ENCODE measurements around the gene DQX1.
"Not testable (repeated sequence)": the region's sequence is repeated elsewhere in the genome, so short reads cannot be mapped to it uniquely, and the experiment has no call there.

DQX1 gene

DNA sequence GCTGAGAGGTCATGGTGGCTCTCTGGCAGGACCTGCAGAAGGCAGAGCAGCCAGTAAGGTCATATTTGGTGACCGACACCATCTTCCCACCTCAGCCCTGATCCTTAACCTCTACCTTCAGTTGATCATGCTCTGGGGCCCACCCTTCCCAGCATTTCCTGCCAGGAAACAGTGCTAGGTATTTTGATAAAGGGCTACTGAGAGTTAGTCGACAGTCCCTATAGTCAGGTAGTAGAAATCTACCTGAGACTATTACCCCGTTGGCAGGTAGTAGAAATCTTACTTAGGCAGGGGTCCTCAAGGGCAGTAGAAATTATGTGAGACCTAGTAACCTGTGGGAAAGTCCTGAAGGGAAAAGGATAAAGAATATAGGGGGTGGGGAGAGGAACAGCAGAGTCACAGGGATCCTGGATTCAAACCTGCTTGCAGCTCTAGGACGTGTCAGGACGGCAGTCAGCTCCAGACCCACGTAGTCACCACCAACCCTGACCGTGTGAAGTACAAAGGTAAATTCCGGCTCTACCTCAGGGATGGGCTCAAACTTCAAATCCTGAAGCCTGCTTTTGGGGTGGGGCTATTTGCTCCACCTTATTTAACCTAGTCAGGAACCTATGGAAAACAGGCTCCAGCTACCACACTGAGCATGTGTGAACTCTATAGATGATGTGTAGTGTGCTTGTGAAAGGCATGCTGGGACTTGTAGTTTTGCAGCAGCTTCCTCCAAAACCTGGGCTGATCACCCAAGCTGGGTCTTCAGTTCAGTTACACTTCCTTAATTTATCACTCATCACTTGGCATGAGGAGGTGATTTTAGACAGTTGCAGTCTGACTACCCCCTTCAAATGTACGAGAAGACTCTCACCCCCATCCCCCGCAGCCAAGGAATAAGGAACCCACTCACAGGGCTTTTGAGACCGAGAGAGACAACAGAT is at the start of gene DQX1:
DQX1 (minus strand) TSS at position 515 of the 932 bp plus-strand sequence; CDS start at position 13, 502 bp downstream.
- DNase-seq (ENCODE audit: low read depth in 2 of 2) = no peak

GRCh38 chr2:74575320-74575719 is 49.3 kb upstream of the DQX1 start:
- no peak for DNase-seq (ENCODE audit: low read depth in 2 of 2)

DNA sequence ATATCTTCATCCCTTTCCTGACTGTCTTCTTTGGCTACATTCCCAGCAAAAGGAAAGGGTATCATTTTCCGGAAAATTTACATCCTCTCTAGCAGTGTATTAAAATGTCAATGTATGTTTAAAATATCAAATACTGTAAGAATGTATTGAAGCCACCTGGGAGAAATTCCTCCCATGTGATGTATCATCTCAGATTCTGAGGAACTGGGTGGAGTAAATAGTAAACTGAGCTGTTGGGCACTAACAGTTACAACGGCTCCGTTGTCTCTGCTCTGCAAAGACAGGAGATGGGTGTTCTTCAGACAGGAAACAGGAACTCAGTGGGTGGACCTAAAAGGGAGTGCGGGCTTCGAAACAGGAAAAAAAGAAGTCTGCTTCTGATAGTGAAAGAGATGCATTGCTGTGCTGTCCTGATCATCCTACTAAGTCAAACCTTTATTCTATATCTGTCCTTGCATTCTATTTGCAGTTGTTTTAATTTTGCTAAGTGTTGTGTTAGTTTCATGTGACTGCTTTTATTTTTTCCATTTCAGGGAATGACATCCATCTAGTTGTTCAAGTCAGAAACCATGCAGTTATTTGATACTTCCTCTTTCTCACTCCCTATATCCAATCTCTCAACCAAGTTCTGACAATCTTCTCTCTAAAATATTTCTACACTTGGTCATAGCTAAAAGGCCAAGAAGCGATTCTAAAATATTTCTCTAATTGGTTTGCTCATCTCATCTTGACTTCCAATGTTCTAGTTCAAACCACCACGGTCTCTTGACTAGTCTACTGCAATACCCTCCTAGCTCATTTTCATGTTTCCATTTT is 47.9 kb upstream of the DQX1 start:
- no peak for DNase-seq (ENCODE audit: low read depth in 2 of 2)

GRCh38 chr2:74572178-74572925 is 46.3 kb upstream of the DQX1 start:
- no peak for DNase-seq (ENCODE audit: low read depth in 2 of 2)

- no peak for DNase-seq (ENCODE audit: low read depth in 2 of 2)
Observed at GRCh38 chr2:74571058-74571457, 45.0 kb upstream of the DQX1 start.

DNA sequence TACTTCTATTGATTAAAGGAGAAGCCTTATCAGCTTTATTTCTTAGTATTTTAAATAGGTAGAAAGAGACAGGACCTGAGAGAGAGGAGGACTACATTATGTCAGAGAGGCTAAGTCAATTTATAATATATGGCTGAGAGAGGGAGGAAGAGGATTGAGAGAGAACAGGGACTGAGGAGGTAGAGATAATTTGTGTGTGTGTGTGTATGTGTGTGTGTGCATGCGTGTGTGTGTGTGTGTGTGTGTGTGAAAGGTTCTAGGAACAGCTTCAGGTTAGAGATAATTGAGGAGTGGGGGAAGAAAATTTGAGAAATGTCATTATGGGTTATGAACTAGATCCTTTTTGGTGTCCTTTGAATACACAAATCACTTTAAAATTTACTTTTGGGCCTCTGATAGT is 43.7 kb upstream of the DQX1 start:
- DNase-seq (ENCODE audit: low read depth in 2 of 2) = no peak

- DNase-seq (ENCODE audit: low read depth in 2 of 2) = no peak
Observed at GRCh38 chr2:74567881-74568280, 41.9 kb upstream of the DQX1 start.

DNA sequence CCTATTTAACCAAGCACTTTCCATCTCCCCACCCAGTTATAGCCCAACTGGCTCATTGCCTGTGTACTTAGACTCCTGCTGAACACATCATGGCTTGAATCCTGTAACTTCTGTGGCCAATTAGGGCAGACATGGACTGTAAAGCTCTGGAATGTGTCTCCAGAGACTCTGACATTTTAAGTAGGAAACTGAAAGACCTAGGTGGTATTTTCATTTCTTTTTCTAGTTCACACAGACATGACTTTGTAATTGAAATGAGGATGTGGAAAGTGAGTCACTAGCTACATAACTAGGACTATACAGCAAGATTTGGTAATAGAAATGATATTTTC is 40.7 kb upstream of the DQX1 start:
- no peak for DNase-seq (ENCODE audit: low read depth in 2 of 2)

- no peak for DNase-seq (ENCODE audit: low read depth in 2 of 2)
Observed at GRCh38 chr2:74566076-74566753, 40.2 kb upstream of the DQX1 start.

GRCh38 chr2:74564222-74564621 is 38.2 kb upstream of the DQX1 start:
- no peak for DNase-seq (ENCODE audit: low read depth in 2 of 2)

DNA sequence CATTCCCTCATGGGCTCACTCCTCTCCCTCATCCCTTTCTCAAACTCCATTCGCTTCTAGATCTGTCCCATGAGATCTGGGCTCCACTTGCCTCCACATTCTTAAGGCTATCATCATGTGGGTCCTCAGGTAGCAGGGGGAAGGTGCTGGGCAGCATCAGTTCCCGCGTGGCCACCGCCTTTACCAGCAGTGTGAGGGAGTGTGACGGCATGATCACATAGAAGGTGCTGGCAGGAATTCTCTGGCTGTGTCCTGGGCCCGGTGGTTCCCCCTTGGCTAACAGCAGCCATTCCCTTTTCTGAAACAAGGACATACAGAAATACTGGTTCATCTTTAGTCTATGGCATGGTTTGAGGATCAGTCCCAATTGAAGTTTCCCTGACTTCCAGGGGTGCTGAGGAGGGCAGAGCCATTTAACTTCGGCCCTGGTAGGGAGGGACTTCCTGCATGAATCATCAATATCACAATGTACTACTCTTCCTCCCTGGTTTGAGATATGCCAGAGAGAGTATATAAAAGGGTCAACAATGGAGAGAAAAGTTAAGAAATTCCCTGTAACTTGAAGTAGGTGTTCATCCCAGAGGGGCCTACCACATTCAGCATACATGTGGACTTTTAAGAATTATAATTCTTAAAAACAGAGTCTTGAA is 36.2 kb upstream of the DQX1 start:
- no peak for DNase-seq (ENCODE audit: low read depth in 2 of 2)

DNA sequence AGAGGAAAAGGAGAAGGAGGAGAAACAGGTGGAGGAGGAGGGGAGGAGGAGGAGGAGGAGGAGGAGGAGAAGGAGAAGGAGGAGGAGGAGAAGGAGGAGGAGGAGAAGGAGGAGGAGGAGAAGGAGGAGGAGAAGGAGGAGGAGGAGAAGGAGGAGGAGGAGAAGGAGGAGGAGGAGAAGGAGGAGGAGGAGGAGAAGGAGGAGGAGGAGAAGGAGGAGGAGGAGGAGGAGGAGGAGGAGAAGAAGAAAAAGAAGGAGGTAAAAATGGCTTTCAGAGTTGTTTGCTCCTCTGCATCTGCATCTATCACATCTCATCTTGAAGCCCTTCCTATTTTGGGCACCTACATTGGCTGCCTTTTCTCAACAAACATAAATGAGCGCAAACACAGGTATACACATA is 35.0 kb upstream of the DQX1 start:
- not testable (repeated sequence) for DNase-seq (ENCODE audit: low read depth in 2 of 2)

GRCh38 chr2:74560591-74560990 is 34.6 kb upstream of the DQX1 start:
- no peak for DNase-seq (ENCODE audit: low read depth in 2 of 2)

DNA sequence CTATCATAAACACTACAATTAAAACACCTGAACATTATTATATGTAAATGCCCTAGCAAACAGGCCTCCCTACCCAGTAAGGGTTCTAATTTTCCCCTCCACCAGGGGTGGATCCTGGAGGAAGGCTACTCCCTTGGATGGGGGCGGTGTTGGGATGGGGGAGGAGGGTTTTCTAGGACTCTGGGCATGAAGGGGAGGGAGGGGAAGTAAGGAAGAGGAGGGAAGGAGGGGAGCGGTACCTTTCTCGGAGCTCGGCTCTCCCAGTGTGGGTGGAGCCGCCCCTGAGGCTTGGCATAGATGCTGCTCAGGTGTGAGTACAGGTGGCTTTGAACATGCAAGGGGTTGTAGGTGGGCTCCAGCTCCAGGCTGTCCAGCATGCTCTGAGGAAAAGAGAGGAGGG is 33.9 kb upstream of the DQX1 start:
- no peak for DNase-seq (ENCODE audit: low read depth in 2 of 2)

GRCh38 chr2:74558284-74559230 is 32.5 kb upstream of the DQX1 start:
- no peak for DNase-seq (ENCODE audit: low read depth in 2 of 2)

GRCh38 chr2:74556831-74557370 is 30.9 kb upstream of the DQX1 start:
- DNase-seq (ENCODE audit: low read depth in 2 of 2) = no peak

DNA sequence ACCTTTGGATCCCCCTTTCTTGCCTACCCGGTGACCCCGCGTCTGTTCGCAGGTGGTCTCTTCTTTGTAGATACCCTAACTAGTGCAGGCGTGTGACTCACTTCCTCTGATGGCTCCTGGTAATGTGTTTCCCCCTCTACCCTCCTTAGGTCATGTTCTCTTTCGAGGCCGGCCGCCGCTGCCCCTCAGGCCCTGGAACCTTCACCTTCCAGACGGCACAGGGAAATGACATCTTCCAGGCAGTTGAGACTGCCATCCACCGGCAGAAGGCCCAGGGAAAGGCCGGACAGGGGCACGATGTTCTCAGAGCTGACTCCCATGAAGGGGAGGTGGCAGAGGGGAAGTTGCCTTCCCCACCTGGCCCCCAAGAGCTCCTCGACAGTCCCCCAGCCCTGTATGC is 30.1 kb upstream of the DQX1 start:
- no peak for DNase-seq (ENCODE audit: low read depth in 2 of 2)

DNA sequence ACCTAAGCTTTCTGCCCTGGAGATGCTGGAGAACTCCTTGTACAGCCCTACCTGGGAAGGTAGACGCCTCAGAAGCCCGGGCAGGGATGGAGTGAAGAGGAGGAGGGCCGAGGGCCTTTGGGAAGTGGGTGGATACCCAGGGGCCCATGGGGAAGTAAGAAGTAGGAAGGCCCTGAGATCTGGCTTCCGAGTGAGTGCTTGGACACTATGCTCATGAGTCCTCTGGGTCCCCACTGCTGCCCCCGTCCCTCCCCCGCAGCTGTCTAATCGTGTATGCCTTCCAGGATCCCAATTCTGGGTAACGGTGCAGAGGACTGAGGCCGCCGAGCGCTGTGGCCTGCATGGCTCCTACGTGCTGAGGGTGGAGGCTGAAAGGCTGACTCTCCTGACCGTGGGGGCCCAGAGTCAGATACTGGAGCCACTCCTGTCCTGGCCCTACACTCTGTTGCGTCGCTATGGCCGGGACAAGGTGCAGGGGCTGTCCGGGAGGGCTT is 29.6 kb upstream of the DQX1 start:
- DNase-seq (ENCODE audit: low read depth in 2 of 2) = no peak

DNA sequence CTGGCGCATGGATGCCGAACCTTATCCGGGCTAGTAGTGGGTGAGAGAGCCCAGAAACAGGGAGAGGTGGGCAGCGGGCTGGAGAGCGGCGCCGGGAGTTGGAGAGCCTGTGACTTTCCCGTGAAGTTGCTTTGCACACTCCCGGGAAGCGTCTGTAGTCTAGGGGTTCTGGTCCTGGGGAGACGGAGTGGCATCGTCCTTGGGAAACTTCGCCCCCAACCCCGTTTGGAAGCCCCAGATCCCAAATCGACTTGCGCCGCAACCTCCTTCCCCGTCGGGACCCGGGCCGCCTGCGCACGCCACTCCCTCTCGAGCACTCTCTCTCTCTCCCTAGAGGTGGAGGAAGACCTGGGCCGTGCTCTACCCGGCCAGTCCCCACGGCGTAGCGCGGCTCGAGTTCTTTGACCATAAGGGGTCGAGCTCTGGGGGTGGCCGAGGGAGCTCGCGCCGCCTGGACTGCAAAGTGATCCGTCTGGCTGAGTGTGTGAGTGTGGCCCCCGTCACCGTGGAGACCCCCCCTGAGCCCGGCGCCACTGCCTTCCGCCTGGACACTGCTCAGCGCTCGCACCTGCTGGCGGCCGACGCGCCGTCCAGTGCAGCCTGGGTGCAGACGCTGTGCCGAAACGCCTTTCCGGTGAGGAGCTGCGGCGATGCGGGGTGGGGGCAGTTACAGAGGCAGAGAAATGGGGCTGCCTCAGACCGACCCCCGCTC is 28.9 kb upstream of the DQX1 start:
- DNase-seq (ENCODE audit: low read depth in 2 of 2) = peak in 1 of 2 donors; percentile 25
